C4-2B (cell line): ENCODE results near the gene ANKRD52.
"Not testable (repeated sequence)": the region's sequence is repeated elsewhere in the genome, so short reads cannot be mapped to it uniquely, and the experiment has no call there.

Source experiments
- ZFX ChIP-seq: fragments of 450-650 bp; IDR thresholded peaks from 2 replicates; pipeline ENCODE4 v1.6.1; 2017
- TF ChIP-seq, protein P1 (sequence below): fragments of 450-650 bp; conservative IDR thresholded peaks from 2 replicates; pipeline ENCODE4 v1.5.1; 2017; ENCODE audit warnings: mild to moderate bottlenecking

- TF ChIP-seq, protein P1, sequence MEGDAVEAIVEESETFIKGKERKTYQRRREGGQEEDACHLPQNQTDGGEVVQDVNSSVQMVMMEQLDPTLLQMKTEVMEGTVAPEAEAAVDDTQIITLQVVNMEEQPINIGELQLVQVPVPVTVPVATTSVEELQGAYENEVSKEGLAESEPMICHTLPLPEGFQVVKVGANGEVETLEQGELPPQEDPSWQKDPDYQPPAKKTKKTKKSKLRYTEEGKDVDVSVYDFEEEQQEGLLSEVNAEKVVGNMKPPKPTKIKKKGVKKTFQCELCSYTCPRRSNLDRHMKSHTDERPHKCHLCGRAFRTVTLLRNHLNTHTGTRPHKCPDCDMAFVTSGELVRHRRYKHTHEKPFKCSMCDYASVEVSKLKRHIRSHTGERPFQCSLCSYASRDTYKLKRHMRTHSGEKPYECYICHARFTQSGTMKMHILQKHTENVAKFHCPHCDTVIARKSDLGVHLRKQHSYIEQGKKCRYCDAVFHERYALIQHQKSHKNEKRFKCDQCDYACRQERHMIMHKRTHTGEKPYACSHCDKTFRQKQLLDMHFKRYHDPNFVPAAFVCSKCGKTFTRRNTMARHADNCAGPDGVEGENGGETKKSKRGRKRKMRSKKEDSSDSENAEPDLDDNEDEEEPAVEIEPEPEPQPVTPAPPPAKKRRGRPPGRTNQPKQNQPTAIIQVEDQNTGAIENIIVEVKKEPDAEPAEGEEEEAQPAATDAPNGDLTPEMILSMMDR = not testable (repeated sequence)
- TF ChIP-seq ZFX = not testable (repeated sequence)
These were observed 8.0 kb upstream of the ANKRD52 start for GRCh38 chr12:56266068-56266692.
